AG09319 (cell line): ENCODE results near the gene CKS2.
"Not testable (repeated sequence)": the region's sequence is repeated elsewhere in the genome, so short reads cannot be mapped to it uniquely, and the experiment has no call there.

Experiments used
- DNase-seq: peaks from one replicate; pipeline ENCODE4 v3.0.0-alpha.2; 2010; ENCODE audit warnings: low read depth; ENCODE audit errors: extremely low read depth
- TF ChIP-seq, protein P1 (sequence below): IDR thresholded peaks from 2 replicates; pipeline ENCODE4 v1.5.1; 2011; ENCODE audit warnings: low read depth, mild to moderate bottlenecking, inconsistent platforms, low read length, moderate library complexity

CKS2 gene

DNA sequence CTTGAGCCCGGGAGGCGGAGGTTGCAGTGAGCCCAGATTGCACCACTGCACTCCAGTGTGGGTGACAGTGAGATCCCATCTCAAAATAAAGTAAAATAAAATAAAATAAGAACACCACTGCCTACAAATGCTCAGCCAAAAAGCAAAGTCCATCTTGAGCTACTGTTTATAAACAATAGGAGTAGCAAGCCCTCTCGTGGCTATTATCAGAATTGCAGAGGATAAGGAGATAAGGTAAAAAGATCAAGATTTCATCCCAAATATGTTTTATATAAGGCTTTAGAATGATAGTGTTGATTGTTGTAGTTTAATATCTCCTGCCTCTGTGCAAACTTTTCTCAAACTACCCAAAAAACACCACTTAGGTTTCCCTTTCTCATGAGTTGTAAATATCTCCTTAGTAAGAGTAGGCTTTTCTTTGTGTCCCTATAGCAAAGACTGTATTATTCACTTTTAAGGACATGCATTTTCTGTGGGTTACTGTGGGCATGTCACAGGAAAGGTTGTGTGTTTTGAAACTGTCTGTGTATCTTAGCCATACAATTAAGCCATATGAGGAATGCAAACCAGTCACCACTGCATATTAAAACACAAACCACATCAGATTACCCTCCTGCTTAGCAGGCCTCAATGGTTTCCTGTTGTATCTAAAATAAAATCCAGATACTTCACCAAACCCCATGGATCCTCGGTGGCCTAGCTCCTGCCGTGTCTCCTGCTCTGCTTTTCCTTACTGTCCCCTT, 31.8 kb upstream of the CKS2 start:
- TF ChIP-seq, protein P1, sequence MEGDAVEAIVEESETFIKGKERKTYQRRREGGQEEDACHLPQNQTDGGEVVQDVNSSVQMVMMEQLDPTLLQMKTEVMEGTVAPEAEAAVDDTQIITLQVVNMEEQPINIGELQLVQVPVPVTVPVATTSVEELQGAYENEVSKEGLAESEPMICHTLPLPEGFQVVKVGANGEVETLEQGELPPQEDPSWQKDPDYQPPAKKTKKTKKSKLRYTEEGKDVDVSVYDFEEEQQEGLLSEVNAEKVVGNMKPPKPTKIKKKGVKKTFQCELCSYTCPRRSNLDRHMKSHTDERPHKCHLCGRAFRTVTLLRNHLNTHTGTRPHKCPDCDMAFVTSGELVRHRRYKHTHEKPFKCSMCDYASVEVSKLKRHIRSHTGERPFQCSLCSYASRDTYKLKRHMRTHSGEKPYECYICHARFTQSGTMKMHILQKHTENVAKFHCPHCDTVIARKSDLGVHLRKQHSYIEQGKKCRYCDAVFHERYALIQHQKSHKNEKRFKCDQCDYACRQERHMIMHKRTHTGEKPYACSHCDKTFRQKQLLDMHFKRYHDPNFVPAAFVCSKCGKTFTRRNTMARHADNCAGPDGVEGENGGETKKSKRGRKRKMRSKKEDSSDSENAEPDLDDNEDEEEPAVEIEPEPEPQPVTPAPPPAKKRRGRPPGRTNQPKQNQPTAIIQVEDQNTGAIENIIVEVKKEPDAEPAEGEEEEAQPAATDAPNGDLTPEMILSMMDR, result peak; percentile 70
- DNase-seq, result peak; percentile 41

DNA sequence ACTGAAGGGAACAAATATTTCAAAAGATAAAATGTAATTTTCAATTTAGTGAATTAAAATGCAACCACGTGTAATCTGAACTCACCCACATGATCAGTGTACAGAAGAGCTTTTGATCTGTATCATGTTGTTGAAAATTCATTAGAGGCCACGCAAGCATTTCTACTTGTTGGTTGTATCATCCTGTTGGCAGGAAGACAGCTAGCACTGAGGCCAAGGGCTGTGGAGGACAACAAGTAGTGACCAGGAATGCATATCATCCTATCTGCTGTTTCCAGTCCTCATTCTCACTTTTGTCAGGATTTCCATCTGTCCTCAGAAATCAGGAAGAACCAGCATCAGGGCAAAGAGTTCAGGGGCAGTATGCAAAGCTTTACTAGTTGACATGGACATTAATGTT, 29.9 kb upstream of the CKS2 start:
- DNase-seq, result no peak
- TF ChIP-seq, protein P1, result no peak

DNA sequence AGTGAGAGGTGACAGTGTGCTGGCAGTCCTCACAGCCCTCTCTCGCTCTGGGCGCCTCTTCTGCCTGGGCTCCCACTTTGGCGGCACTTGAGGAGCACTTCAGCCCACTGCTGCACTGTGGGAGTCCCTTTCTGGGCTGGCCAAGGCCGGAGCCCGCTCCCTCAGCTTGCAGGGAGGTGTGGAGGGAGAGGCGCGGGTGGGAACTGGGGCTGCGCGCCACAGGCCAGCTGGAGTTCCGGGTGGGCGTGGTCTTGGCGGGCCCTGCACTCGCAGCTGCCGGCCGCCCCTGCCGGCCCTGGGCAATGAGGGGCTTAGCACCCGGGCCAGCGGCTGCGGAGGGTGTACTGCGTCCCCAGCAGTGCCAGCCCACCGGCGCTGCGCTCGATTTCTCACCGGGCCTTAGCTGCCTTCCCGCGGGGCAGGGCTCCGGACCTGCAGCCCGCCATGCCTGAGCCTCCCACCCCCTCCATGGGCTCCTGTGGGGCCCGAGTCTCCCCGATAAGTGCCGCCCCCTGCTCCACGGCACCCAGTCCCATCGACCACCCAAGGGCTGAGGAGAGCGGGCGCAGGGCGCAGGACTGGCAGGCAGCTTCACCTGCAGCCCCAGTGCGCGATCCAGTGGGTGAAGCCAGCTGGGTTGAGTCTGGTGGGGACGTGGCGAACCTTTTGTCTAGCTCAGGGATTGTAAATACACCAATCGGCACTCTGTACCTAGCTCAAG, 28.6 kb upstream of the CKS2 start:
- DNase-seq, result not testable (repeated sequence)

DNA sequence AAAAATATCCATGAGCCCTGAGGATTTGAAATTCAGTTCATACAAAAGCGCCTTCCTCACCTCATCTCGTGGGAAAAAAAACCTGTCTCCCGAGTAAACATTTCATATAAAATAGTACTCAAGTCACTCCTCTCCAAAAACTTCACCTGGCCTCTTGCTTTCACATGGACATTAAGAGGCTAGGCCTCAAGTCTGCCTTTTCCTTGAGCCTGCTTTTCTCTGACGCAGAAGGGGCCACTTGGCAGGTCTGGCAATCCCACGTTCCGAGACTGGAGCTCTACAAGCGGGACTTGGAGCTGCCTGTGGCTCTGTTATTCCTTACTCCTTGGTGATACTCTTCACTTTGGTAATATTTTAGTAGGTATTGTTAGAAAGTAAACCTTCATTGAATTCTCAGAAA, 26.9 kb upstream of the CKS2 start:
- no peak for DNase-seq
- TF ChIP-seq, protein P1, result no peak

DNA sequence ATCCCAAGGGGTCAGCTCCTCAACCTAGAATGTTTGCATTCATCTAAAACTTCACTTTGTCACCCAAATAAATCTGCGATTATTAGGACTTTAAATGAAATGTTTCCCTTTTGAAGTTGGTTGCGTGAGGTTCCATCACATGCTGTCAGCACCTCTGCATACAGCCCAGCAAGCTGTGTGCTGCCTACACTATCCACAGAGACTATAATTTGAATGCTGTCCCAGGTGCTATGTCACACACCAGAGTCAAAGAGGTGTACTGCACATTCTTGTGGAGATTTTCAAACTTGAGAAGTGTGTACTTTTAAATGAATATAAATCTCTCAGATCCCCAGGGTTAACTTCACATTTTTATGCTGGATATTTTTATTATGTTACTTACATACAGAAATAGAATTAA, 19.3 kb upstream of the CKS2 start:
- TF ChIP-seq, protein P1, result no peak
- no peak for DNase-seq

DNA sequence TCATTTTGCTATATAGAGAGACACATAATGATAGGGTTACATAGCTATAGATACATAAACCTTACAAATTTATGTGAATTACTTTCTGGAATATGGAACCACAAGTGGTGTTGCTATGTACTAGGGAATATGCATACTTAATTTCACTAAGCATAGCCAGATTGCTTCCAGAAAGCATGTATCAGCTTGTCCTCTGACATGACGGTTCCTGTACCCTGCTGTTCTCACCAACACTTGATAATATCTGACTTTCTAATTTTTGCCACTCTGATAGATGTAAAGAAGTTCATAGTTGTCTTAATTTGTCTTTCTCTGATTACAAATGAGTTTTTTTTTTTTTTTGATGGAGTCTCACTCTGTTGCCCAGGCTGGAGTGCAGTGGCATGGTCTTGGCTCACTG, 18.0 kb upstream of the CKS2 start:
- DNase-seq, result no peak
- TF ChIP-seq, protein P1, result no peak

DNA sequence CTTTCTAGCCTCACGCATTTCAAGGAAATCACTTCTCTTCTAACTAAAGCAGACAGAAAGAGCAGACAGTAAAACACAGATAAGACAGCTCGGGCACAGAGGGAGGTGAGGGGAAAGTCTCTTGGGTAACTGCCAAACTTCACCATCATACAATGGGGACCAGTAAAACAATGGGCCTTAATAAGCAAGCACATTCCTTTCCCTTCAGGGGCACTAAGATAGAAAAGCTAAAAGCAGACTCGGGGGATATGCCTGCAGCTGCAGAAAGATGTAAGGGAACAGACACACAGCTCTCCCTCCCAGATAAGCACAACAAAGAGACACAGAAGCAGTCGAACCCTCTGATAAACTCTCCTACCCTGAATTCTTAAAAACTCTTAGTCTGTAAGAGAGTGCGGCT, 15.6 kb upstream of the CKS2 start:
- no peak for DNase-seq
- TF ChIP-seq, protein P1, result no peak

DNA sequence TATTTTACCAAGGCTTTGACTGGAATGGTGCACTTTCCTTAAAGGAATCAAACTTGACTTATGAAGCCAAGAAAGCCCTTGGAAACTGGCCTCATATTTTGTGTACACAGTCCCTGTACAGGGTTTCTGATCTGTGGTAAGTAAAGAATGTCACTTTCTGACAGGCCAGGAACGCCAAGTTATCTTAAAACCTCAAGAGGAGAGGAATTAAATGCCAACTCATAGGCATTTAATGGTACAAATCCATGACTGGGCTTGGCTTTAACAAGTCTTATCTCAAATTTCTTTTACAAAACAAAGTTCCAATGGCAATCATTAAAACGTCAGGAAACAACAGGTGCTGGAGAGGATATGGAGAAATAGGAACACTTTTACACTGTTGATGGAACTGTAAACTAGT, 9.0 kb upstream of the CKS2 start:
- not testable (repeated sequence) for DNase-seq
